ENCODE data around the gene TXN. TPM values are rescaled to one million over a fixed set of nuclear protein-coding genes. Genes with fewer than 3 reads are reported as not detected.

TXN gene
- total RNA-seq, 4 donors from 2014 or later: 85.5 to 274 (median 123) TPM

- no peak for TF ChIP-seq CTCF (IDR thresholded peaks at IDR 0.05; ENCODE audit: low read depth)
These were observed 7.9 kb downstream of the TXN start for GRCh38 chr9:110248361-110248760.

GRCh38 chr9:110246214-110246613 is 10.1 kb downstream of the TXN start:
- TF ChIP-seq CTCF (IDR thresholded peaks at IDR 0.05; ENCODE audit: low read depth): no peak

GRCh38 chr9:110244616-110245015 is 11.7 kb downstream of the TXN start:
- no peak for TF ChIP-seq CTCF (IDR thresholded peaks at IDR 0.05; ENCODE audit: low read depth)

- TF ChIP-seq CTCF (IDR thresholded peaks at IDR 0.05; ENCODE audit: low read depth): no peak
These were observed 14.4 kb downstream of the TXN start for GRCh38 chr9:110241858-110242321.

- TF ChIP-seq CTCF (IDR thresholded peaks at IDR 0.05; ENCODE audit: low read depth): no peak
These were observed 14.9 kb downstream of the TXN start for GRCh38 chr9:110241260-110241857.

DNA sequence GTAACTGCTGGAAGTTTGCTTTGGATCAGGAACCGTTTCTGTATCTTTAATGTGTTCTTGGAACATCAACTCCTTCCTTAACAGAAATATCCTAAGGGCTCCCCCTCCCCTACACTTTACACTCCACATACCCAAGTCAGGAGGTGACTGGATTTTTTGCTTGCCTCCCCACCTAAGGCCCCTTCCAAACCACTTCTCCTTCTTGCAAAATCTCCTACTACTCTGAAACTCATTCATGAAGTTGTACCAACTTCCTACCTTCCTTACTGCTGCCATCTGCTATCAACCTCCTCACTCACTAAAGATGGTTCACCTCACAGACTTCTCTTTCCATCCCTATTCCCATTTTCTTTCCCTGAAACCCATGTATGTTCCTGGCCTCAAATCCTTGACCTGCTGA is 16.1 kb downstream of the TXN start:
- TF ChIP-seq CTCF (IDR thresholded peaks at IDR 0.05; ENCODE audit: low read depth): no peak

DNA sequence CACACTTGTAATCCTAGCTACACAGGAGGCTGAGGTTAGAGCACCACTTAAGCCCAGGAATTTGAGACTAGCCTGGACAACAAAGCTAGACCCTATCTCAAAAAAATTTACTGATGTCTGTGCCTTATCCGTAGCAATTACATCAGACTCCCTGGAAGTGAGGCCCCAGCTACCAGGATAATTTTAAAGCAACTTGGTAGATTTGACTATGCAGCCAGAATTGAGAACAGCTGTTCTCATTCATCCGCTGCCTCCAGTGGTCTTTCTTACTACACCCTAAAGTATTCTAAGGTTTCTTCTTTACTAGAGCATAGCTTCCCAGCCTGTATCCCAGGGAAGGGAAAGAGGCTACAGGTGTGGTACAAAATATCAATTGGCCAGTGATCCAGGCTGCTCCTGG is 28.0 kb downstream of the TXN start:
- TF ChIP-seq CTCF (IDR thresholded peaks at IDR 0.05; ENCODE audit: low read depth): no peak
